NCI-H187 treated with DMSO at 0.1 percent for 48 hours (cell line): Measurements from ENCODE around the gene NRXN3.

Experiments used
- DNase-seq: peaks from one replicate; lab custom pipeline; 2025; lab: John Stamatoyannopoulos, UW

Gene NRXN3

DNA sequence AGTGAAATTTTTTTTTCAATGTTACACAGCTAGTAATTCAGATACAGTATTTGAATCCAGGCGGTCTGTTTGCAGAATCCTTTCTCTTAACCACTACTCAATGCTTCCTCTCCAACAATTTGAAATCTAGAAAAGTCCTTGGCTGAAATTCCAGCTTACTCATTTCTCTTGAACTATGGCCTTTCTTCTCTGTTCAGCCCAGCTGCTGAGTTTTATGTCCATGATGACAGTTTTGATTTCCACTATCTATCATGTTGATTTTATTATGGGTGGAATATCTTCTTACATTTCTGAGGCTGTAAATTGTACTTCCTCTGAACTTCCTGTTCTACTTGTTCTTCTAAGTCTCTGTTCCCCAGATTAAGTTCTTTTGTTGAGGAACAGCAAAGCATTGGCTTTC is 1725.8 kb downstream of the NRXN3 start:
- no peak for DNase-seq

DNA sequence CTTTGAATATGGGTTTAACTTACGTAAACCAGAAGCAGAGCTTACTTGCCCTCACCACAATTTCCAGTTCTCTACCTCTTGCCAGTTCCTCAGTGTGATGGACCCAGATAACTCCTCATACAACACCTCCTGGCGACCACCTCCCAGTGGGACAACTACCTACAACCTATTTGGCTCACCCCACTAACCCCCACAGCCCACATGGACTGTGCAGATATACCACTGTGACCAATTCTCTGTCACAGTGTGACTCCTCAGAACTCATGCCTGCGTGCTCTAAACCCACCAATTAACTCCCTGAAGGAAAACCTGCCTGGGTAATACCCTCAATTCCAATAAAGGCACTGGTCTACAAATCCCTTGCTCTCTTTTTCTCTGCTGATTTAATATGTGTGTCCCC is 1729.4 kb downstream of the NRXN3 start:
- no peak for DNase-seq

DNA sequence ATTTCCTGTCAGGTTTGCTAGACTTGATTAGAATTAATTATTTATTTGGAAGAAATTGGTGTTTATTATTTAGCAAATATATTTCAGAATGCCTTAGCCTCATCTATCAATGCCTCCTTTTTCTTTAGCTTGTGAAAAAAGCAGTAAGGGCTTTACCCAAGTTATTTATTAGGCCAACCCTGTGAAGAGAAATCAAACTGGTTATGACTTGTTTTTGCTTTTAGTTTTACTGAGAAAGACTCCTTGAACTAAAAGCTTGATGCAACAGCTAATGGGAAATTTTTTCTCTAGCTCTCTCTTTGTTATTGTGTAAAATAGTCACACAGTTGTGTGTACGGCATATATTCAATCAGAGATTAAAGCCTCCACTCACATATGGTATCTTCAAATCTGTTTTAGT is 1734.3 kb downstream of the NRXN3 start:
- DNase-seq: no peak

DNA sequence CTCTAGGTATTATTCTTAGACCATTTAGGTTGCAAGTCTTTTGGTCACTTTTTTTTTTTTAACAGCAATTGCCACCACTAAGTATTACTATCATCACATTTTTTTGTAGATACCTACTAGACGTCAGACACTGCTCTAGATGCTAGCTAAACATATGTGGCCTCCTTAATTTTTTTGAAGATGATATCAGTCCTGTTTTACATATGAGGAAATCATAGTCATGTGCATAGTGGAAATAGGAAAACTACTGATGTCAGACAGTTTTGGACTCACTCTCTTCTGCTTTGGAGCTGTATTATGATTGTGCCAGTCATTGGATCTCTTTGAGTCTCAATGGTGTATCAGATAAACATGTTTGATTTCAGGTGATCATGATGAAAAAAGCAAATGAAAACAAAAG is 1736.8 kb downstream of the NRXN3 start:
- no peak for DNase-seq

DNA sequence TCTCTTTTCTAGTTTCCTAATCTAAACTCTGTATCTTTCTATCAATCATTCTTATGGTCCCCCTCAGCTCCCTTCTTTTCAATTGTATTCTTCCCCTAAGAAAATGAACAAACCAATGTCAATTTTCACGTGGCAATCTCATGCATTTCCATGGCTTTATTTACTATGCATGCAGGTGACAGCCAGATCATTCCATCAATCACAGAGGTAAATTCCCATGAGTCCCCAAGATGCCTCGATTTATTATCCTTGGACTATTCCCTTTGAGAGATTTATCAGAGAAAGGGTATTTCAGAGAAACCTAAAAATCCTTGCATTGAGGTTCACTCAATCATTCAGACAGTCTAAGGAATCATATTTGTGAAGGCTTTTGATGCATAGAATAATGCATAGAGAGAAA is 1739.9 kb downstream of the NRXN3 start:
- no peak for DNase-seq

DNA sequence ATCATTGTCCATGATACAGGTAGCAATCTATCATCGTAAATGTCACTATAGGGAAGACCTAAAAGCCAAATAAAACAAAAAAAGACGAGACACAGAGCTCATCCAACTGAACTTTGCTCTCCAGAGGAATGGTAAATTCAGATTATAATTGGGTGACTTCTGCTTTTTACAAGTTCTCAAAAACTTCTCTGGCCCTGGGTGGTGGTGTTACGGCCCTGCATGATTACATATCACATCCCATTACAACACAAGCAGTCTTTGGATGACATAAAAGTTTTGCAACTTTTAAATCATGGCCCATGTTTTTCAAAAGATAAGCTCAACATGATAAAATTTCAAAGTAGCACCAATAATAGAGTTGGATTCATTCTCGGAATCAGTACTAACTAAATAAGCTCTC is 1741.6 kb downstream of the NRXN3 start:
- no peak for DNase-seq

DNA sequence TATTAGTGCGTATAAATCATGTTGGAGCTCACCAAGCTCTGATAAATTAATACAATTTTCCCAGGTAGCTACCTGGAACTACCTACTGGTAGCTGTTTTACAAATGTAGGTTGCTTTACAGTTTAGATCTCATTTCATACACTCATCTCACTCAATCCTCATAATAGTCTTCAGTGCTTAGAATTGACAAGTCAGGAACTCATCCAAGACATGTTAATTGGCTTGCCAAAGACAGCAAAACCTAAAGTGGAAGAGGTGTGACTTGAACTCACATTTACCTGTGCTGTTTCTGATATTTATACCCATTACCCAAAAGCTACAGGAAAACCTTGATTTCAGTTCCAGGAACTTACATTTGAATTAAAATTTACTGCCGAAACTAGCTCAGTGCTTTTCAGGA is 1744.4 kb downstream of the NRXN3 start:
- DNase-seq: no peak

DNA sequence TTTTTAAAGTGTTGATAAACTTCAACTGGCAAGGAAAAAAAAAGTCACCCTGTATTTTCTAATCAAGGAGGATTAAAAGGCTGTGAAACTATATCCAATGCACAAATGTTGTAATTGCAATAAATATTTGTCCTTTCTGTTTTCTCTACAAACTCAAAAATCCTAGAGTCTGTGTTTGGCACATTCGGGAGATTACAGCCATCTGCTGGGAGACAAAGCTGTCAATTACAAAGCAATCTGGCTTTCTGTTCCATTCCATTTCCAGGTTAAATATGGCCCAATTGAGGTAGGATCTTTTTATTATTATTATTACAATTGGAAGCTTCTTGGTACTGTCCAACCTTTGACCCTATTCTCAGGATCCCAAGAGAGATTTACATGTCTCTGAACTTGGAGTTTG is 1745.2 kb downstream of the NRXN3 start:
- no peak for DNase-seq

DNA sequence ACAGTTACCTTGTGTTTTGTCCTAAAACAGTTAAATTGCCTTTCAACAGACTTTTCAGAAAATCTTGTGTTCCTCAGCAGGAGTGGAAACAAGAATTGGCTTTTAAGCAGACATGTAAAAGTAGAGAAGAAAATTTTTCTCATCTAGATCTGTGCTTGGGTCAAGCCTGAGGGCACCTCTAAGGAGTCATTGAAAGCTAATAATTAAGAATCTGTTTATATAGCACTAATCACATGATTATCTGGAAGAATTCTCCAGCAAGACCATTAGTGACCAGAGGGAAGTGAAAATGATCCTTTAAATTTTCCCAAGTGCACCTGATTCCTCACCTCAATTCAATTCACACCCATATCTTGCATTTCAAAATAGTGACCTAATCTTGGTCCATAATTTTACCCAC is 1746.1 kb downstream of the NRXN3 start:
- no peak for DNase-seq

DNA sequence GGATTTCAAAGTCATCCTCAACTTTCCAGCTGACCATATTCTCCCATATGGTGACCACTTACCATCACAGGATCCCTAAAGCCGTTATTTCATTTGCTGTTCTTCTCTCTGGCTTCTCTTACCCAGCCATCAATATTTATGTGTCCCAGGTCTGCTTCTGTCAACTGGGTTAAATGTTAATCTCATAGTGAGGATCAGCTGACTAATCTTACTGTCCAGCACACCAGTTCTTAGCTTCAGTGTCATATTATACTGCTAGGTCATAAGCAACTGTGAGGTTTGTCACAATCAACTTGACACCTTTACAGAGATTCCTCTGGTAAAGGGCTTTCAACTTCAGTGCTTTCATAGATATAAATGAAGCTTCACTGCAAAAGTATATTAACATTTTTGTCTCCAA is 1746.7 kb downstream of the NRXN3 start:
- DNase-seq: no peak
